Activated T-helper 17 cell treated with anti-CD3 and anti-CD28 coated beads, Interleukin-2, amount 50 U/mL, for 72 hours (primary cell): ENCODE measurements around the gene EDEM3. TPM values are rescaled to one million over a fixed set of nuclear protein-coding genes. Genes with fewer than 3 reads are reported as not detected.
"Not testable (repeated sequence)": the region's sequence is repeated elsewhere in the genome, so short reads cannot be mapped to it uniquely, and the experiment has no call there.

Experiments used
- ATAC-seq: fragments of 150-1000 bp; cut with Tn5 transposase; replicated peaks from 2 replicates; pipeline ENCODE4 v1.10.0; 2021; ENCODE audit warnings: mild to moderate bottlenecking, moderate library complexity
- H3K27ac Mint-ChIP-seq: one replicate; pipeline ENCODE4 v1.8.0; 2022; ENCODE audit warnings: mixed read lengths
- H3K27me3 Mint-ChIP-seq: one replicate; pipeline ENCODE4 v1.8.0; 2022; ENCODE audit warnings: mixed read lengths
- H3K36me3 Mint-ChIP-seq: one replicate; pipeline ENCODE4 v1.8.0; 2022; ENCODE audit warnings: low read depth, mild to moderate bottlenecking, mixed read lengths
- H3K4me1 Mint-ChIP-seq: one replicate; pipeline ENCODE4 v1.8.0; 2022; ENCODE audit warnings: mixed read lengths
- H3K4me3 Mint-ChIP-seq: one replicate; pipeline ENCODE4 v1.8.0; 2022; ENCODE audit warnings: mild to moderate bottlenecking, mixed read lengths
- H3K9me3 Mint-ChIP-seq: one replicate; pipeline ENCODE4 v1.8.0; 2022; ENCODE audit warnings: mixed read lengths
- total RNA-seq, 2 donors: library from RNA; stranded (reverse); gene quantifications; one replicate each; pipeline ENCODE4 v1.2.3, GENCODE V29; 2022

EDEM3 gene
- total RNA-seq, 2 donors from 2014 or later, result 11.7 to 20.4 TPM

DNA sequence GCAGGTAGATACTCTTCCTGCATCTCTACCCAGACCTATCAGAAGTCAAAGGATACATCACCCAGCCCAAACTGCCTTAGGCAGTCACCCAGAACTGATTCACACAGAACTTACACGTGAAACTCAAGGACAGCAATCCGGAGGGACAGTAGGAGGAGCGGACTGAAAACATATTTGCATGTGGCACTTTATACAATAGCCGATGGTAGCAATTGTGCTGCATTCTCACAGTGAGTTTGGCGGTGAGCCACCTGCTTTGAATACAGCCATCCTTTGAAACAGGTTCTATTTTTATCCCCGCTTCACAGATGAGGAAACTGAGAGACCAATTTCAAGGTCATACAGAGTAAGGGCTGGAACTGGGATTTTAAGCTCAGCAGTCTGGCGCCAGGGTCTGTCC is 69.5 kb downstream of the EDEM3 start:
- Mint-ChIP-seq H3K36me3 (no peaks in the 10 kb centered on the region), H3K9me3 (peaks cover 5% of the 10 kb centered on the region), H3K27me3 (no peaks in the 10 kb centered on the region), H3K4me3 (no peak overlapping the region), H3K27ac (no peak overlapping the region), H3K4me1 (no peaks in the 10 kb centered on the region)
- no peak for ATAC-seq

DNA sequence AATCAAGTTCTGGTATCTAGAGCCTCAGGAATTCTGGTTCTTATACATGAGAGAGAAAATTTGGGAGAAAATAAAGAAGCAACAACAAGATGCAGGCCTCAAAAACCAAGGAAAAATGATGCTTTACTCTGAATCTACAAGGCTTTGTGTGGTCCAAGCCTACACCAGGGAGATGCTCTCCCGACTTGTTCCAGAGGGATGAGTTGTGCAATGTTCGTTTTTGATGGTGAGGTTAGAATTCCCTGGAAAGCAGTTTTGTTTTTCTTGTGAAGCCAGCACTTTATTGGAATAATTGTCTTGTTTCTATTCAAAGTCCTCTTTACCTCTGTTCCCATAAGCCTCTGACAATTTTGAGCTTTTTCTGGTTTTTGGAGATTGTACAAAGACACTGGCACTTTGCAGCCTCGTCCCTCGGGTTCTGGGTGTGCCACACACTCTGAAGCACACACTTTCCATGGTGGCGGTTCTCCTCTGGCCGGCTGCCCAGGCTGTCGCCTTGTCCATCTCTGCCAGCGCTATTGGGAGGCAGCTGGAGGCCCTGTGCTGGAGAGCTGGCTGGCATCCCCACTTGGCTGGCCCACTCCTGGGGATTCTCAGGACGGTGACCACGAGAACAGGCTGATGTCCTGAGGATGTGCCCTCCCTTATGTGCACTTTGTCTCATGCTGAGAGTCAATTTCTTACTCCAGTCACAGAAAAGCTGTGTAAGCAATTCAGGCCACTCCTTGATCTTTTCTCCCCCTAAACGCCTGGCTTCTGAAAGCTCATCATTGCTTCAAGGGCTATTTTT is 70.2 kb downstream of the EDEM3 start:
- Mint-ChIP-seq H3K27ac (no peak overlapping the region), H3K27me3 (no peaks in the 10 kb centered on the region), H3K4me3 (no peak overlapping the region), H3K9me3 (peaks cover 5% of the 10 kb centered on the region), H3K36me3 (no peaks in the 10 kb centered on the region), H3K4me1 (no peaks in the 10 kb centered on the region)
- no peak for ATAC-seq

DNA sequence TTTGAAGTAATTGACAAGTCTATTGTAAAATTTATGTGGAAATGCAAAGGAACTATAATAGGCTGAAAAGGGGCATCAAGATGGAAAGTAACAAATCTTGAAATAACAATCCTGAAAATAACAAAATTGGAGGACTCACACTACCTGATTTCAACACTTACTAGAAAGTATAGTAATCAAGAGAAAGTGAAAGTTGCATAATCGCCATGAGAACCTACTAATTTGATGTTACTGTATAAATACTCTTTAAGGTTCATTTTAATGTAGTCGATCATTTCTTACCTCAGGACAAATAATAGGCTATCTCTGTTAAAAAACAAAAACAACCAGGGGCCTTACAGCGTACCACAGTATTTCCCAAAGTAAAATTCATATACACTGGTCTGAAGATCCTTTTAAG is 71.7 kb downstream of the EDEM3 start:
- Mint-ChIP-seq H3K4me1 (no peaks in the 10 kb centered on the region), H3K36me3 (no peaks in the 10 kb centered on the region), H3K4me3 (no peak overlapping the region), H3K27ac (no peak overlapping the region), H3K9me3 (peaks cover 5% of the 10 kb centered on the region), H3K27me3 (no peaks in the 10 kb centered on the region)
- ATAC-seq, result no peak

DNA sequence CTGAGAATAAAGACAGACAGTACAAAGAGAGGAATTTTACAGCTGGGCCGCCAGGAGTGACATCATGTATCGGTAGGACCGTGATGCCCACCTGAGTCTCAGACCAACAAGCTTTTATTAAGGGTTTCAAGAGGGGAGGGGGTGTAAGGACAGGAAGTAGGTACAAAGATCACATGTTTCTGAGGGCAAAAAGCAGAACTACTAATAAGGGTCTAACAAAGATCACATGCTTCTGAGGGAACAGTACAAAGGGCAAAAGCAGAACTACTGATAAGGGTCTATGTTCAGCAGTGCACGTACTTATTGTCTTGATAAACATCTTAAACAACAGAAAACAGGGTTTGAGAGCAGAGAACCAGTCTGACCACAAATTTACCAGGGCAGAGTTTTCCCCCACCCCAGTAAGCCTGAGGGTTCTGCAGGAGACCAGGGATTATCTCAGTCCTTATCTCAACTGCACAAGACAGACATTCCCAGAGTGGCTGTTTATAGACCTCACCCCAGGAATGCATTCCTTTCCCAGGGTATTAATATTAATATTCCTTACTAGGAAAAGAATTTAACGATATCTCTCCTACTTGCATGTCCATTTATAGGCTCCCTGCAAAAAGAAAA is 73.9 kb downstream of the EDEM3 start:
- H3K36me3 Mint-ChIP-seq, H3K27me3 Mint-ChIP-seq, ATAC-seq, H3K27ac Mint-ChIP-seq, H3K9me3 Mint-ChIP-seq, H3K4me3 Mint-ChIP-seq, H3K4me1 Mint-ChIP-seq: not testable (repeated sequence)

DNA sequence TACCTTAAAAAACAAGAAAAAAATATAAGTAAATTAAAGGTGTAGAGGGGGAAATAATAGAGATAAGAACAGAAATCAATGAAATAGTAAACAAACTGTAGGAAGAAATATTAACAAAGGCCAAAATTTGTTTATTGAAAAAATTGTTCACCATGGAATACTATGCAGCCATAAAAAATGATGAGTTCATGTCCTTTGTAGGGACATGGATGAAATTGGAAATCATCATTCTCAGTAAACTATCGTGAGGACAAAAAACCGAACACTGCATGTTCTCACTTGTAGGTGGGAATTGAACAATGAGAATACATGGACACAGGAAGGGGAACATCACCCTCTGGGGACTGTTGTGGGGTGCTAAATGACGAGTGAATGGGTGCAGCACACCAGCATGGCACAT is 75.2 kb downstream of the EDEM3 start:
- not testable (repeated sequence) for H3K4me1 Mint-ChIP-seq, H3K9me3 Mint-ChIP-seq, H3K4me3 Mint-ChIP-seq, H3K36me3 Mint-ChIP-seq, ATAC-seq, H3K27ac Mint-ChIP-seq
- H3K27me3 Mint-ChIP-seq, result peaks cover 12% of the 10 kb centered on the region

DNA sequence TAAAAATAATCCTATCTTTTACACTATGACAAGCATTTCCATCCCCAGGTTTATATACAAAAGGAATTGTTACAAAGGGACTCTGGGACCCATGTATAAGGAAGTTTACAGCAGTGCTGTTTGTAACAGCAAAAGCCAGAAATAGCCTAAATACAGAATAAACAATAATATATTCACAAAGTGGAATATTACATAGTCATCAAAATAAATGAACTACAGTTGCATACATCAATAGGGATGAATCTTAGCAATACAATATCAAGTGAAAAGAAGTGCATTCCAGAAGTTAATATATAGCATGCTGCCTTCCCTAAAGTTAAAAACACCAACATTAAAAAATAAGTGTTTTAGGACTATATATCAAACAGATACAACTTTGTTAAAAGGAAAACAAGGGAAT is 77.3 kb downstream of the EDEM3 start:
- Mint-ChIP-seq H3K4me3 (no peak overlapping the region), H3K4me1 (no peaks in the 10 kb centered on the region), H3K9me3 (peaks cover 9% of the 10 kb centered on the region), H3K27me3 (peaks cover 23% of the 10 kb centered on the region), H3K27ac (no peak overlapping the region), H3K36me3 (no peaks in the 10 kb centered on the region)
- no peak for ATAC-seq

DNA sequence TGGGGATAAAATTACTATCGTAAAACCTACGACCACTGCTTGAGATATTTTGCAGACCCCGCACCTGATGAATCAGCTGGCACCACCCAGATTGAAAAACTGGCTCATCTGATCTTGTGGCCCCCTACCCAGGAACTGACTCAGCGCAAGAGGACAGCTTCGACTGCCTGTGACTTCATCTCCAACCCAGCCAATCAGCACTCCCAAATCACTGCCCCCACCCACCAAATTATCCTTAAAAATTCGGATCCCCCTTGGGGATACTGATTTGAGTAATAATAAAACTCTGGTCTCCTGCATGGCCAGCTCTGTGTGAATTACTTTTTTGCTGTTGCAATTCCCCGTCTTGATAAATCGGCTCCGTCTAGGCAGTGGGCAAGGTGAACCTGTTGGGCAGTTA is 81.4 kb downstream of the EDEM3 start:
- Mint-ChIP-seq H3K36me3 (no peaks in the 10 kb centered on the region), H3K4me1 (no peaks in the 10 kb centered on the region), H3K27me3 (peaks cover 32% of the 10 kb centered on the region), H3K9me3 (peaks cover 4% of the 10 kb centered on the region), H3K27ac (no peak overlapping the region), H3K4me3 (no peak overlapping the region)
- ATAC-seq, result no peak

DNA sequence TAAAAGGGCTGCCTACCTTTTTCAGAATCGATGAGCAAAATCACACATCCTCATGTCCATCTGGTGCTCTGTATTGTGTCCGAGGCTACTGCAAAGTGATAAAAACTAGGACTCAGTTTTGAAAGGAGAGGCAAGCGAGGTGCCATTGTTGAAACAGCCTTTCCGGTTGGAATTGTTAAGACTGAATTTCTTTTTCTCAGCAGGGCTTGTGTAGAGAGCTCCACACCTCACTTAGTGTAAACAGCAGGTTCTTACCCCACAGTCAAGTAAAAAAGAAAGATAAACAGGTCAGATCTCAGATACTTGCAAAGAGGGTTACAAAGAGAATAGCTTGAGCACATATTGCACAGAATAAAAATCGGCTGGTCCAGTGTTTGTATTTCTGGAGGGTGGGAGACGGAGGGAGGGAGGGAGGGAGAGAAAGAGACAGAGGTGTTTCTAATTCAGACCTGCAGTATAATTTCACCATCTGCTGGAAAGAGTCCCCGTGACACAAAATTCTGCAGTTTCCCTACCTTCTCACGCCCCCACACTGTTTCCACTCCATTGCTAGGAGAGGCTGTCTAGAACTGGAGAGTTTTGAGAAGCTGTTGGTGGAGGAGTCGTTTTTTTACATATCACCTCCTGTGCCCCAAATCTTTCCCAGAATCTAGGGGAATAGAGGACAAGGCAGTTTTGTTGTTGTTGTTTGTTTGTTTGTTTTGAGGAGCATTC is 82.5 kb downstream of the EDEM3 start:
- no peaks in the 10 kb centered on the region for H3K36me3 Mint-ChIP-seq
- no peak overlapping the region for H3K27ac Mint-ChIP-seq
- H3K4me1 Mint-ChIP-seq, result no peaks in the 10 kb centered on the region
- no peak overlapping the region for H3K4me3 Mint-ChIP-seq
- no peak for ATAC-seq
- H3K9me3 Mint-ChIP-seq, result peaks cover 4% of the 10 kb centered on the region
- peaks cover 32% of the 10 kb centered on the region for H3K27me3 Mint-ChIP-seq

DNA sequence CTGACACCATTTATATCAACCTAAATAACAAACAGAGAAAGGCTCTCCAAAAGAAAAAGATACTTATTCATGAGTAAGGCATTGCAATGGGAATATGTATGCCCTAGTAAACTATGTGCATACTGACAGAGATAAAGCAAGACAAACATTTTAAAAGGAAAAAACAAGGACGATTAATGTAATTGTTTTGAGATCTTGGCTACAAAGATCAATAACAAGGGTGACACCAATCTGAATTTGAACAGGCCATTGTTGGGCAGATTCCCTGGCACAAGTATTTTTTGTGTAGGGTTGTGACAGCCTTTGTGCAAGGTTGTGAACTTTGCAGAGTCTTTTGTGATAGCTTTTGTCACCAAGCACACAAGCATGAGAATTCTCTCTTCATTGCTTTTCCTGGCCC is 85.3 kb downstream of the EDEM3 start:
- no peak overlapping the region for H3K27ac Mint-ChIP-seq
- H3K27me3 Mint-ChIP-seq, result peaks cover 29% of the 10 kb centered on the region
- H3K9me3 Mint-ChIP-seq, result no peaks in the 10 kb centered on the region
- ATAC-seq, result no peak
- no peak overlapping the region for H3K4me3 Mint-ChIP-seq
- H3K36me3 Mint-ChIP-seq, result no peaks in the 10 kb centered on the region
- H3K4me1 Mint-ChIP-seq, result no peaks in the 10 kb centered on the region

DNA sequence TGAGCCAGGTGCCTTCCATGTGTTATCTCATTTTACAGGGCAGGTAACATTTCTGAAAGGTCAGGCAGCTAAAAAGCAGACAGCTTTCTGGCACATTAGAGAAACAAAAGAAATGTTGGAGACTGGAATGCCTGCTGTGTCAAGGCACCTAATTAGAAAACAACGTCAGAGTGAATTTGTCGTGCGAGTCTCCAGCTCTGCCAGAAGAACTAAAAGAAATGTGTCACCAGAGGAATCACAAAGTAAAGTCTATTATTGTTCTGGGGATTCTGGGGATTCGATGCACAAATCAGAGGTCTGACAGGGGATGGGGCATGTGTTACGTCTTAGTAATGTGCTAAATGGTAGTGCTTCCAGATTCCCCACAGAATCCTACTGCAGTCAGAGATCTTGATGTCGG is 89.3 kb downstream of the EDEM3 start:
- no peaks in the 10 kb centered on the region for H3K9me3 Mint-ChIP-seq
- no peak for ATAC-seq
- H3K36me3 Mint-ChIP-seq, result no peaks in the 10 kb centered on the region
- H3K4me3 Mint-ChIP-seq, result no peak overlapping the region
- H3K4me1 Mint-ChIP-seq, result no peaks in the 10 kb centered on the region
- peaks cover 16% of the 10 kb centered on the region for H3K27me3 Mint-ChIP-seq
- H3K27ac Mint-ChIP-seq, result no peak overlapping the region

DNA sequence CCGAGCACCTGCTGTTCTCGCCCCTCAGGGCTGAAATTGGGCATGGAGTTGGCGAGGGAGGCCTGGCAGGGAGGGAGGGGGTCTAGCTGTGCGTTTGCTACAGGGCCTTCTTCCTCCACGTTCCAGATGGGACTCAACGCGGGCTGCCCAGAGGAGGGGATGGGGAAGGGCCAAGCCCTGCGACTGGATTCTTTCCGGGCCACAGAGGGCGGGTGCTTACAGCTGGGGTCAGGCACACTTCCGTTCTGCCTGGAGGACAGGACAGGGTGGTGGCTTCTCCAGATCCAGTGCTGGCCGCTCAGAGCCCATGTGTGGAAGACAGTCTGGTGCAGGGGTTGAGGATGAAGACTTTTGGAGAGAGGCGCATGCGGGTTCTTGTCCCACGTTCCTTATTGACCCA is 90.0 kb downstream of the EDEM3 start:
- H3K4me1 Mint-ChIP-seq, result no peaks in the 10 kb centered on the region
- H3K27ac Mint-ChIP-seq, result no peak overlapping the region
- no peaks in the 10 kb centered on the region for H3K36me3 Mint-ChIP-seq
- peaks cover 16% of the 10 kb centered on the region for H3K27me3 Mint-ChIP-seq
- no peak for ATAC-seq
- H3K4me3 Mint-ChIP-seq, result no peak overlapping the region
- no peaks in the 10 kb centered on the region for H3K9me3 Mint-ChIP-seq

DNA sequence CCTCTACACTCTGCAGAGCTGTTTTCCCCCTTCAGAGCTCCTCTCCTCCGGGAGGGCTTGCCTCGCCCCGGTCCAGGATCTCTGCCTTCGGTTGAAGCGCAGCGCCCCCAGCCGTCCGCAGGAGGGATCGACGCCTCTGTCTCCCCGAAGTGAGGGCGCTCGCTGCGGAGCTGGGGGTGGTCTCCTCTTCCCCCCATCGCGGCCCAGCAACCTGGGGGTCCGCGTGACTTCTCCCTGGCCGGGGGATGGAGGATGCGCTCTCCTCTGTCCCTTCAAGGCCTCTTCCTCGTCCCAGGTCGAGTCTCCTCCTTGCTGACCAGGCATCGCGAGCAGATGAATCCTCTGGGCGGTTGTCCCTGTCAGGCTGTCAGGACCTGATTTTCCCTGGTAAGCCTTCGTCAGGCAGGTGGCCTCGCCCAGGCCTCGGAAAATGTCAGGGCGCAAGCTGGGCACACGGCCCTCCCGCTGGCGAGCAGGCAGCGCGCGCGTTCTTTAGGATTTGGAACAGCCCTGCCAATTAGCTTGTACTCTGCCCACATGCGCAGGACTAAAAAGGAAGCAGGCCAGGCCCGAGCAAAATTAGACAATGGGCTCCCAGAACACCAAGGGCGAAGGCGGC is 90.5 kb downstream of the EDEM3 start:
- Mint-ChIP-seq H3K36me3 (no peaks in the 10 kb centered on the region), H3K27ac (no peak overlapping the region), H3K9me3 (no peaks in the 10 kb centered on the region), H3K27me3 (peaks cover 16% of the 10 kb centered on the region), H3K4me3 (no peak overlapping the region), H3K4me1 (no peaks in the 10 kb centered on the region)
- ATAC-seq, result peak; percentile 52

DNA sequence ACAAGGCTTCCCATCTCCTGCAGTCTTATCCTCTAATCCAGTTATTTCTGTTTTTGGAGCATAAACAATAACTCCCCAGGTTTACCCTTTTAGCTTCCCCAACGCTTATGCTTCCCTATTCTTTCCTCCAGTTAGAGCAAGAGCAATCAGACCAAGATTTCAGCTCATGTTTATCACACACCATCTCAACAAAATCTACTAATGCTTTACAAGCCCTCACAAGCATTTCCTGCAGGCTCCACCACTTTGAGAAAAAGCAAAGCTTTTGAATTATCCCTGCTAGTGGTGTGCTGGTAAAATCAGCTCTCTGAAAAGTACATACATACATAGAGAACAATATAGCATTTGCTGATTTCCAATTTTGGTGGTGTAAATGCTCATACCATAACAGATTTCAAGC is 92.9 kb downstream of the EDEM3 start:
- H3K36me3 Mint-ChIP-seq, result no peaks in the 10 kb centered on the region
- no peaks in the 10 kb centered on the region for H3K9me3 Mint-ChIP-seq
- no peak for ATAC-seq
- H3K27me3 Mint-ChIP-seq, result peaks cover 11% of the 10 kb centered on the region
- no peak overlapping the region for H3K4me3 Mint-ChIP-seq
- no peak overlapping the region for H3K27ac Mint-ChIP-seq
- no peaks in the 10 kb centered on the region for H3K4me1 Mint-ChIP-seq

DNA sequence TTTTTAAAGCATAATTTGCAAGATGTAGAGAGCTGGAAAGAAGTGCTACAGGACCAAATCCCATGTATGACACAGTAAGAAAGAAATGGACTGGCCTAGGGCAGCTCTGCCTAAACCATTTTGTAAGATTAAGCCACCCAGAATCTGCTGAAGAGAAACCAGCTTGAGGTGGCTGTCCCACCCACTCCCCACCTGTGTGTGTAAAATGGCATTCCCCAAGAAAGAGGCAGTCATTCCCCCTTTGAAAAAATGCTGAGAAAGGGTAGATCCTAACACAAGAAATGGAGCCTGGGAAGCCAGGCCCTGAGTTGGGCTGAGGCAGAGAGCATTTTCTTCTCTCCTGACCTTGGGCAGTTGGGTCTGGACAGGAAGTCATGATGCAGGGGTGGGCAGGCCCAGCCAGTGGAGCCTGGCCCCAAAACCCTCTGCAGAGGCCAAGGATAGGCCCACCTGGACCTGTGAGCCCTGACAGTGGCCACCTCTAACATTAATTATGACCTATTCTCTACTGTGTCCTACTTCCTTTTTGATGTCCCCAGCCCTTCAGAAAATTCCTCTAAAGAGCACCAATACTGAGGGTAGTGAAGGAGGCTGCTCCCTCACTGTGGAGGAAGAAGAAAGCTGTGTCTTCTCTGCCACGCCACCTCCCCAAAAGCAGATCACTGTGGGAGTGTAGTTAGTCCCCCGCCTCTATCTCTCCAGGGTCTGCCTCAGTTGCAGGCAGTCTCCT is 94.0 kb downstream of the EDEM3 start:
- ATAC-seq, result no peak
- Mint-ChIP-seq H3K36me3 (no peaks in the 10 kb centered on the region), H3K27me3 (peaks cover 10% of the 10 kb centered on the region), H3K9me3 (no peaks in the 10 kb centered on the region), H3K4me1 (no peaks in the 10 kb centered on the region), H3K4me3 (no peak overlapping the region), H3K27ac (no peak overlapping the region)
